ENCODE results near the gene SORCS2.

SORCS2 gene

DNA sequence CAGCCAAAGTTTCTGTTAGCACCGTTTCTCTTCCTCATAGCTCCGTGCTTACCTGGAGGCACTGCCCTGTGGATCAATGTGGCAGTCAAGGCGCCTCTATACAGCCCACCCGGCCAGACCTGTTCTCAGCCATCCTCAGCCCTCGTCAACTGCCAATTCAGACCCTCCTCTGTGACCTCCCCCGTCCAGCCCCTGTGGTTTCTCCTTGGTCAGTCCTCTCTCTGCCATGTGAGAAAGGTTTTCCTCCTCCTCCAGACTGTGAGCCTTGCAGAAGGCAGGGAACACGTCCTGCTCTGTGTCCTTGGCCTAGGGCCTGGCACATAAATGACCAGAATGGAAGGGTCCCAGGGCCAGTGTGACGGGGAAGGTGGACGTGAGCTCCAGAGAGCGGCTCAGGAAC lies 417.0 kb downstream of the SORCS2 start:
- no peak for DNase-seq

- DNase-seq = no peak
Observed at GRCh38 chr4:7610022-7610670, 417.8 kb downstream of the SORCS2 start.

GRCh38 chr4:7610841-7611240 lies 418.5 kb downstream of the SORCS2 start:
- DNase-seq = no peak

GRCh38 chr4:7612311-7612897 lies 420.1 kb downstream of the SORCS2 start:
- no peak for DNase-seq

- DNase-seq = no peak
Observed at GRCh38 chr4:7614350-7614949, 422.1 kb downstream of the SORCS2 start.

GRCh38 chr4:7616193-7616592 lies 423.9 kb downstream of the SORCS2 start:
- DNase-seq = no peak

DNA sequence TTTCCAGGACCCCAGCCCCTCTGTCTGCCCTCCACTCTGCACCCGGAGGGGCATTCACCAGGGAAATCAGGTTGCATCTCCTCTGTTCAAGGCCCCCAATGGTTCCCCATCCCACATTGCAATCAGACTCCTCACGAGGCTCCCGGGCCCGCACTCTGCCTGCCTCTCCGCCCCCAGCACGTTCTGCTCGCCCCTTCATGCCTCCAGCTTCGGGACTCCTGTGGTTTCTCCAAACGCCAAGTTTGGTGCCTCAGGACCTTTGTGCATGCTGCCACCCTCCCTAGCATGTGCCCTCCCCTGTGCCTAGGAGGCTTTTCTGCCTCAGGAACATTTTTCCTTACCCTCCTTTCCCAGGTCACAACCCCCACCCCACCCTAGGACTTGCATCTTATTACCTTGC lies 426.0 kb downstream of the SORCS2 start:
- DNase-seq = no peak

DNA sequence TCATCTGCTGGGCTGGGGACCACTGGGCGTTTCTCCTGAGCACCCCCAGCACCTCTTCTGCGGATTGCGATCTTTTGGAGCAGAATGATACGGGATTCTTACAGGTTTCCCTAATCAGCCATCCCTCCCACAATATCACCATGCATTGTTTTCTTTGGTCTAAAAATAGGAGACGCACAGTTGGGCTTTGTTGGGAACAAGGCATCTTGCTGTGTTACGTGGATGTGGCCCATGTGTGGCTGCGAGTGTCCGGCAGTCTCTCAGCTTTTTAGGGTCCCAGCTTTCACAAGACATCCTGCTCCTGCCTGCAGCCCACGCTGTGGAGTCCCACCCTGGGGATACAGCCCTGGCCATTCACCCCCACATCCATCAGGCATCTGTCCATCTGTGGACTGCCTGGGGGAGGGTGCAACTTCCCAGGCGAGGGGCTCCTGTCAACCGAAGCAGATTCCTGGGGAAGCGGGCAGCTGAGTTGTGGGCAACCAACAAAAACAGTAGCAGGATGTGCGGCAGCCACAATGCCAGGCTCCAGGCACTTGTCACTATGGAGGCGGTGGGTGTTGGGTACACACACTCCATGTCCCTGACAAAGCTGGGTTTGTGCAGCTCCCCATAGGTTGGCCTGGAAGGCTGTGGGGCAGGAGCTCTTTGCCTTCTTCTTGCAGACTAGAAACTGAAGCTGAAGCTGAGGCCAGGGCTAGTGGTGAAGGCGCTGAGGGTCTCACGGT lies 427.9 kb downstream of the SORCS2 start:
- no peak for DNase-seq

DNA sequence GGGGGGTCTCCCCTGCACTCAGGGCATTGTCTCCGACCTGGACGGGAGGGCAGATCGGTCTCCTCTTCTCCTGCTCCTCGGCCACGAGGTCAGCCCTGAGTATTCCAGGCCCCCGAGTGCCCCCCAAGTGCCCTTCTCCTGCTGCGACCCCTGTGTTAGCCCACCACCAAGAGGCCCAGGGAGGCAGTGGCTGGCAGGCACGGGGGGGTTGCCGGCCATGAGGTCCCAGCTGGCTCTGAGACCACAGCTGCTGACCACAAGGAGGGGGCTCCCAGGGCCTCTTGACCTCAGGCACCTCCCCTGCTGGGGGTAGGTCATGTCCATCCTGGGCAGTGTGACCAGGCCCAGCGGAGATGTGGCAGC lies 428.5 kb downstream of the SORCS2 start:
- DNase-seq = no peak

DNA sequence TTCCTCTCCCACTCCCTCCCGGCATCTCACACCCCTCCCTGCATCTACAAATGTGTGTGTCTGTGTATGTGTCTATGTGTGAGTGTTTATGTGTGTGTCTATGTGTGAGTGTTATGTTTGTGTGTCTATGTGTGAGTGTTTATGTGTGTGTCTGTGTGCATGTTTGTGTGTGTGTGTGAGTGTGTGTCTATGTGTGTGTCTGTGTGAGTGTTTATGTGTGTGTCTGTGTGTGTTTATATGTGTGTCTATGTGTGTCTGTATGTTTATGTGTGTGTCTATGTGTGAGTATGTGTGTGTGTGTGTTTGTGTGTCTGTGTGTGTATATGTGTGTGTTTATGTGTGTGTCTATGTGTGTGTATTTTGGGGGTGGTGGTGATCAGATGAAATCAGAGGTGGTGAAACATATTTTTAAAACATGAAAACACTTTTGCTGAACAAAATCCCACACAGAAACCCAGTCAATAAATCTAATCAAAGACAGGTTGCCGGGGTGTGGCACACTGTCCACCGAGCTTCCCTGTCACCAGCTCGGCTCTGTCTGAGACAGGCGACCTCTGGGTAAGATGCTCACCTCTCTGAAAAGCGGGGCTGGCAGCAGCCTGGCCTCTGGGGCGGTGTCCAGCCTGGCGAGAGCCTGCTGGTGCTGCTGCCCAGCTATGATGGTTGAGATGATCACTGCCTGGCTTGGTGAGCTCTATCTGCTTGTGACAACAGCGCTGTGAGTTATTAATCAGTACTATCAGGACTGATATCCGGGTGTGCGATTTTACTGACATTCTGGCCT lies 429.1 kb downstream of the SORCS2 start:
- no peak for DNase-seq

GRCh38 chr4:7622371-7622770 lies 430.0 kb downstream of the SORCS2 start:
- DNase-seq = no peak

- no peak for DNase-seq
Observed at GRCh38 chr4:7623468-7623867, 431.1 kb downstream of the SORCS2 start.

DNA sequence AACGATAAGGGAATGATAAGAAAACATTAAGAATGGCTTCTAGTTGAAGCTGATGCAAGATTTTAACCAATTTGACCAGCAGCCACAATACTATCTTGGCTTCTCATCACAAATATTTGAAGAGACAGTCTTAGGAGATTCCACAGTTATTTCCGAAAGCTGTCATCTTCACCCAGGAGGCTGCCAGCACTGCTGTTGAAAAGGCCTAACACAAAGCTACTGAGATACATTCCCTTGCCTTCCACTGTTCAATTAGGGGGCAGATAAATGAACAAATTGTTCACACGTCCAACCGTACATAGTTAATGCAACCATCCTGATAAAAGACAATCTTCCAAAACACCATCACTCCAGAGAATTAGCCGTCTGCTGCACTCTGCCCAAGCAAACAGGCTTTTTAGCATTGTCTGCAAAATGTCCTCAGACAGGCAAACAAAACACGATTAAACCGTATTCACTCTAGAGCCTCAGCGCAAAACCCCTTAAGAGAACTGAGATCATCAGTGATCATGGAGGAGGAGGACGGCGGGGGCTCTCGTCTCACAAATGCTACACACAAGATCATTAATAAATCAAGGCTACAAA lies 432.1 kb downstream of the SORCS2 start:
- DNase-seq = no peak

DNA sequence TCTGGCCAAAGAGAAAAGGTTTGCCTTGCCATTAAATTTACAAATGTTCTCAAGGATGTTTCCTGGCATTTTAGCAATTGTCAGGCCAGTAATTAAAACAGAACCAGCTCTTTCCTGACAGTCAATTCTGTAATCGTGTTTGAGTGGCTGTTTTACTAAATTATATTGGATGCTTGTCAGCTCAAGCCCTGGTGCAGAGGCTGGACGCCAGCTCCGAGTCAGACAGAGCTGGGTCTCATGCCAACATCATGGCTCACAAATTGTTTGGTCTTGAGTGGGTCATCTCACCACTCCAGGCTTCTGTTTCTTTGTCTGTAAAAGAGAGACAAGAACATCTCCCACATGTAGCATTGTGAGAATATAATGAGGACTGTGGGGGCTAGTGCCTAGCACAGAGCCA lies 432.7 kb downstream of the SORCS2 start:
- peak in 1 of 2 experiments; percentile 8 for DNase-seq

GRCh38 chr4:7626531-7626930 lies 434.2 kb downstream of the SORCS2 start:
- no peak for DNase-seq

DNA sequence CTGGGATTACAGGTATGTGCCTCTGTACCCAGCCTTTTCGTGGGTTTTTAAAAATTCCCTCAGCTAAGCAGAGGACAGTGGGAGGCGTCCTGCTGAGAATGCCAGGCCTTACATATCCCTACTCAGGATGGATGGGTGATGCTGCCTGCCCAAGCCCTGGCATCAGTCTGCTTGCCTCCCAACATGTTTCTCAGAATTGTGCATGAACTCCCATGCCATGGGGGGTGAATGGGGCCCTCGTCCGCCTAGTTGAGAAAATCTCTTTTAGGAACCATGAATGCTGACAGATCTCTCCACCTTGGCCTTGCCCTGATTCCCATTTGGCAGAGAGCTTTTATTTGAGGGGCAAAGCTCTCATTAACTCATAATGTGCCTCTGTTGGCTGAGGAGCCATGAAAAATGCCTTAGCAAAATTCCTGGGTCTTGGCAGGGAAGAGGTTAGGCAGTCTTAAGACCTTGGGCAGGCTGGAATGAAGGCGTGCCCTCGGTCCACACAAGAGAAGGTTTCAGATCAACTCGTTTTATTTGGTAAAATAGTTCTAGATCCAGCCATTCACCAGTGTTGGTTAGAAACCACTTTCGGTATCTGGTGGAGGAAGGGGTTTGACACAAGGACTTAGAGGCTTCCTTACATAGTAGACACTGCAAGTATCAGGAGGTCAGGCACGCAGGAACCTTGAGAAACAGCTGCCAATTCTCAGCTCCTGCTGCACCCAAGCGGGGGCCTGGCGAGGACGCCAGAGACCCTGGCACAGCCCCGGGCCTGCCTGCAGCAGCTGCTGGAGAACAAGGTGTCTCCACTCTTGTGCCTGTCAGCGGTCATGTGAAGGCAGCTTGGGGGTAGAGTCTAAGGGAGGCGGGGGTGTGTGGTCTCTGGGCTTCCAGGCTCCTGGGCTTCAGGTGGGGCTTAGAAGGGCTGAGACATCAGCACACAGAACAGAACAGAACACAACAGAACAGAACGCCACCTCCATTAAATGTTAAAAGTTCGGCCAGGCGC lies 435.2 kb downstream of the SORCS2 start:
- DNase-seq = no peak

GRCh38 chr4:7628432-7628831 lies 436.1 kb downstream of the SORCS2 start:
- no peak for DNase-seq

DNA sequence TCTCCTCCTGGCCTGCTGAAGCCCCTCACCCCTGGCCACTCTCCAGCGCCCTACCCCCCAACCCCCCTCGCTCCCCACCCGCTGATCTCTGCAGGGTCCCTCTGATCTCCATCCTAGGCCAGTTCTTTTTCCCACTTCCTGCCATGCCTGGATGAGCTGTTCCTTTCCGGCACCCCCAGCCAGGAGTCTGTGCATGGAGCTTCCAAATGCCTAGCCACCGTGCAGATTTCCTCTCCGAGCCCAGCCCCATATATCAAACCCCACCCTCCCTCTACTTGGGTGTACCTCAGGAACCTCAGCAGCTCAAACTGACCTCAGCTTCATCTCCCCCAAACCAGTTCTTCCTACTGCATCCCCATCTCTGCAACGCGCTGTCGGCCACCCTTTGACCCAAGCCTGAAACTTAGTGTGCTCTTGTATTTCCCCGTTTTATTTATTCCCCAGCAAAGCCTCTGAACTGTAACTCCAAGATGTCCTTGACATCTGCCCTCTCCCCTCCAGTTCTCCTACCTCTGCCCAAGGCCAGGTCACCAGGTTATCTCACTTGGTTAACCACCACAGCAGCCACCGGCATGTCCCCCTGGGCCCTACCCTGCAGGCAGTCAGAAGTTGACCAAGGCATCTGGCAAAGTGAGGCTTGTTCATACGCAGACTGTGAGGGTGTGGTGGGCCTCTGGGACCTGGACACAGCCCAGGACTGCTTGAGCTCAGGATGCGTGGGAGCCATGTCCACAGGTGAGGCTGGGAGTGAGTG lies 437.3 kb downstream of the SORCS2 start:
- DNase-seq = no peak

DNA sequence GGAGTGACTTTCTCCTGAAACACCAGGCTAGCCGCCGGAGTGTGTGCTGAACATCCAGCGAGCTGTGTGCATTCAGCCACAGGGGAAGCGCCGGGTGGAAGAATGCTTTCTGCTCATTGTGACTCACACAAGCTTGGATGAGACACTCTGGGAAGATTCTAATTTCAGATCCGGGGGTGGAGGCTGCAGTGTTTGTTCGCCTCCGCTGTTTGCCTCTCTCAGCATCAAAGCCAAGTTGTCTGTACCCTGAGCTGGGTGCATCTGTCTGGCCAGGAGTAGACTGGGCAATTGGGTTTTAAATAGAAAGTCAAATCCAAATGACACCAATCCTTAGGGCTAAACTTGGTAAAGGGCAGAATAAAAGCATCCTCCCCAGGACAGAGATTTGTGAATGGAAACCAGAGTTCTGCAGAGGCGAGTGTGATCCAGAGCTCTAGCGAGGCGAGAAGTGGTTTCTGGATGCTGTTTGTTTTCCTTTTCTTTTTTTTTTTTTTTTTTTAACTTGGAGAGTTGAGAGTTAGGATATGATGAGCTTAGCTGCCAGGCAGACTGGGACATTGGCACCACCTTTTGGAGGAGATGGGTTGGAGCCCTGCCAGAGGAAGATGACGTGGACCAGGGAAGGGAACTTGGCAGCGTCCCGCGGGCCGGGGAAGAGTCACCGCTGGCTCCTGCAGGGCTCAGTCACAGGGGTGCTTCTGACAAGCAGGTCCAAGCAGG lies 438.4 kb downstream of the SORCS2 start:
- DNase-seq = peak; percentile 63 to 78
